CD4-positive, CD25-positive, alpha-beta regulatory T cell (primary cell): Measurements from ENCODE around the gene PTGES2. TPM values are rescaled to one million over a fixed set of nuclear protein-coding genes. Genes with fewer than 3 reads are reported as not detected.

ENCODE experiments used
- ATAC-seq, 2 donors: fragments of 150-1000 bp; cut with Tn5 transposase; one replicate each; pipeline ENCODE4 v1.10.0; 2021; ENCODE audit warnings: low read depth in 2 of 2, moderate number of reproducible peaks in 2 of 2, moderate library complexity in 1 of 2
- DNase-seq, 3 donors: peaks; one replicate each; pipeline versions ENCODE4 v3.0.0 to v3.0.0-alpha.2; 2012 to 2022; ENCODE audit warnings: mixed read lengths in 1 of 3
- H3K27ac ChIP-seq: one replicate; pipeline ENCODE4 v1.7.0; 2013; ENCODE audit warnings: mild to moderate bottlenecking, low read length; ENCODE audit not compliant: insufficient read depth, poor library complexity, severe bottlenecking
- H3K27me3 ChIP-seq: one replicate; pipeline ENCODE4 v1.7.0; 2013; ENCODE audit warnings: low read length; ENCODE audit not compliant: control insufficient read depth, insufficient read depth
- H3K36me3 ChIP-seq: one replicate; pipeline ENCODE4 v1.7.0; 2013; ENCODE audit warnings: mild to moderate bottlenecking, low read length, moderate library complexity; ENCODE audit not compliant: control insufficient read depth, insufficient read depth
- H3K4me1 ChIP-seq: 2 replicates; pipeline ENCODE4 v1.7.0; 2013; ENCODE audit warnings: mild to moderate bottlenecking, low read length; ENCODE audit not compliant: insufficient read depth, control insufficient read depth, poor library complexity, severe bottlenecking
- H3K4me3 ChIP-seq: one replicate; pipeline ENCODE4 v1.7.0; 2013; ENCODE audit warnings: low read depth, mild to moderate bottlenecking, low read length, moderate library complexity
- H3K9me3 ChIP-seq, 2 experiments: 1 replicate in 1 of 2; 2 replicates in 1 of 2; pipeline ENCODE4 v1.7.0; 2013; ENCODE audit warnings: low read length in 2 of 2, mild to moderate bottlenecking in 1 of 2, moderate library complexity in 1 of 2; ENCODE audit not compliant: control insufficient read depth in 2 of 2
- H3K27ac Mint-ChIP-seq, 3 donors: one replicate each; pipeline ENCODE4 v1.8.0; 2020 to 2022; ENCODE audit warnings: mild to moderate bottlenecking in 3 of 3, mixed read lengths in 3 of 3, moderate library complexity in 2 of 3
- H3K27me3 Mint-ChIP-seq: one replicate; pipeline ENCODE4 v1.8.0; 2022; ENCODE audit warnings: mild to moderate bottlenecking, mixed read lengths
- H3K36me3 Mint-ChIP-seq: one replicate; pipeline ENCODE4 v1.8.0; 2020; ENCODE audit warnings: mixed read lengths
- H3K4me1 Mint-ChIP-seq, 4 donors: one replicate each; pipeline ENCODE4 v1.8.0; 2020 to 2022; ENCODE audit warnings: mixed read lengths in 4 of 4, mild to moderate bottlenecking in 1 of 4
- H3K4me3 Mint-ChIP-seq, 4 donors: one replicate each; pipeline ENCODE4 v1.8.0; 2020 to 2022; ENCODE audit warnings: mild to moderate bottlenecking in 4 of 4, mixed read lengths in 4 of 4, moderate library complexity in 3 of 4
- H3K9me3 Mint-ChIP-seq, 7 donors: one replicate each; pipeline ENCODE4 v1.8.0; 2020 to 2022; ENCODE audit warnings: mixed read lengths in 7 of 7, mild to moderate bottlenecking in 3 of 7, moderate library complexity in 2 of 7
- polyA plus RNA-seq, 4 donors: library from polyadenylated mRNA; unstranded; fragments of 300-500 nt; fragmentation: Illumina TruSeq; gene quantifications; one replicate each; pipeline ENCODE4 v1.2.3, GENCODE V29; 2021
- total RNA-seq: library from RNA; stranded (reverse); gene quantifications from one replicate; pipeline ENCODE4 v1.2.3, GENCODE V29; 2022

PTGES2 gene
- total and polyA plus RNA-seq, 5 donors from 2014 or later: 33.8 to 48.6 (median 38.0) TPM

- Histone ChIP-seq H3K27me3 (no peaks in the 10 kb centered on the region), H3K9me3 (no peaks in the 10 kb centered on the region), H3K4me3 (peak overlapping the region; percentile 58), H3K36me3 (peaks cover 3% of the 10 kb centered on the region), H3K4me1 (peaks cover 65% of the 10 kb centered on the region), H3K27ac (peak overlapping the region; percentile 71)
- peaks cover 19 to 88% (median 45%) of the 10 kb centered on the region in 4 donors for H3K4me1 Mint-ChIP-seq
- no peaks in the 10 kb centered on the region for H3K9me3 Mint-ChIP-seq
- H3K4me3 Mint-ChIP-seq: peak overlapping the region; percentile 46 to 88 (median 74)
- DNase-seq (peak; percentile 67 to 90 (median 69)), ATAC-seq (peak; percentile 92 to 93)
- H3K36me3 Mint-ChIP-seq: peaks cover 5% of the 10 kb centered on the region
- H3K27me3 Mint-ChIP-seq: no peaks in the 10 kb centered on the region
- H3K27ac Mint-ChIP-seq: peak overlapping the region; percentile 90 to 94 (median 94)
Measured at GRCh38 chr9:128094166-128094949, 33.2 kb downstream of the PTGES2 start.

- H3K27ac Mint-ChIP-seq: peak overlapping the region; percentile 86 to 94 (median 90)
- Histone ChIP-seq H3K27ac (peak overlapping the region; percentile 71), H3K4me3 (peak overlapping the region; percentile 15), H3K9me3 (no peaks in the 10 kb centered on the region), H3K36me3 (peaks cover 3% of the 10 kb centered on the region), H3K27me3 (no peaks in the 10 kb centered on the region), H3K4me1 (peaks cover 62% of the 10 kb centered on the region)
- no peaks in the 10 kb centered on the region for H3K27me3 Mint-ChIP-seq
- no peak for DNase-seq
- ATAC-seq: no peak
- H3K36me3 Mint-ChIP-seq: peaks cover 5% of the 10 kb centered on the region
- peak overlapping the region in 3 of 4 donors; percentile 10 to 78 (median 31) for H3K4me3 Mint-ChIP-seq
- peaks cover 19 to 86% (median 46%) of the 10 kb centered on the region in 4 donors for H3K4me1 Mint-ChIP-seq
- no peaks in the 10 kb centered on the region for H3K9me3 Mint-ChIP-seq
Measured at GRCh38 chr9:128093011-128093410, 34.5 kb downstream of the PTGES2 start.

- H3K27ac ChIP-seq: peak overlapping the region; percentile 71
- Mint-ChIP-seq H3K27me3 (no peaks in the 10 kb centered on the region), H3K36me3 (peaks cover 9% of the 10 kb centered on the region), H3K4me3 (peak overlapping the region; percentile 10 to 78 (median 48)), H3K4me1 (peaks cover 24 to 87% (median 47%) of the 10 kb centered on the region in 4 donors), H3K27ac (peak overlapping the region; percentile 86 to 92 (median 90)), H3K9me3 (no peaks in the 10 kb centered on the region)
- ATAC-seq (no peak), DNase-seq (no peak)
- H3K27me3 ChIP-seq: no peaks in the 10 kb centered on the region
- peaks cover 3% of the 10 kb centered on the region for H3K36me3 ChIP-seq
- H3K9me3 ChIP-seq: no peaks in the 10 kb centered on the region
- H3K4me3 ChIP-seq: no peak overlapping the region
- peaks cover 58% of the 10 kb centered on the region for H3K4me1 ChIP-seq
Measured at GRCh38 chr9:128092199-128092977, 35.1 kb downstream of the PTGES2 start.

DNA sequence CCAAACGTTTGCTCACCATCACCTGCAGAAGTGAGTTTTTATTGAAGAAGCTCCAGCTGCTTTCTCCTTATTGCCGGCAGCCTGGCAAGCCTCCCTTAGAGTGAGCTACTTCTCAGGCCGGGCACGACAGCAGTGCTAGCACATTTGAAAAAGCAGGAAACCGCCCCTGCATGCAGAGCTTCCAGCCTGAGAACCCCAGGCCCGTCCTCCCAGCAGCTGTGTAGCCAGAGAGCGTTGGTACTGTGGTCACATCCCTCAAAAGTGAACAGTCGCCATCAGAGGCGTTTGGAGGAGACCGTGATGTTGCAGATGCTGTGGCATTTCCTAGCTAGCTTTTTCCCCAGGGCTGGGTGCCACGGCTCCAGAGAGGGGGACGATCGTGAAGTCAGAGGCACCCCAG, 36.0 kb downstream of the PTGES2 start:
- Mint-ChIP-seq H3K4me3 (peak overlapping the region in 3 of 4 donors; percentile 29 to 74 (median 49)), H3K9me3 (no peaks in the 10 kb centered on the region), H3K4me1 (peaks cover 24 to 82% (median 45%) of the 10 kb centered on the region in 4 donors), H3K36me3 (peaks cover 10% of the 10 kb centered on the region), H3K27ac (peak overlapping the region; percentile 79 to 90 (median 81)), H3K27me3 (no peaks in the 10 kb centered on the region)
- Histone ChIP-seq H3K27ac (no peak overlapping the region), H3K4me3 (no peak overlapping the region), H3K4me1 (peaks cover 56% of the 10 kb centered on the region), H3K9me3 (no peaks in the 10 kb centered on the region), H3K27me3 (no peaks in the 10 kb centered on the region), H3K36me3 (peaks cover 3% of the 10 kb centered on the region)
- no peak for DNase-seq
- ATAC-seq: no peak

DNA sequence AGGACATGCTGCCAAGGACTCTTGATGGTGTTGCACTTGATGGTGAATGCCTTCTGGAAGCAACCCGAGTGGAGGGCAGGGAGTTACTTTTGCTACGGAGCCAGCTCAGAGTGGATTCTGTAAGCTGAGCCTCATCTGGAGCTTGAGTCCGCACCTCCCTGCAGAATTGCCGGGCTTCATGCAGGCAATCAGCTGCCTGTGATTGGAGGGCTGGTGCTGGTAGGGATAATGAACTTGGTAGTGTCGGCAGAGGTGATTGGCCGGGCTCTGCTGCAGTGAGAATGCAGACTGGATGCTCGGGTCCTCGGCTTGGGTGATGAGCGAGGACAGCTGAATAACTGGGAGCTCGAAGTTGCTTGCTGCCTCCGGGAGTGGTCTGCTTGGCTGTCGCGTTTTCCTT, 36.4 kb downstream of the PTGES2 start:
- peaks cover 56% of the 10 kb centered on the region for H3K4me1 ChIP-seq
- H3K36me3 Mint-ChIP-seq: peaks cover 10% of the 10 kb centered on the region
- H3K27me3 ChIP-seq: no peaks in the 10 kb centered on the region
- H3K9me3 Mint-ChIP-seq: no peaks in the 10 kb centered on the region
- H3K27me3 Mint-ChIP-seq: no peaks in the 10 kb centered on the region
- no peak overlapping the region for H3K27ac ChIP-seq
- no peak overlapping the region for H3K4me3 ChIP-seq
- peaks cover 21 to 80% (median 42%) of the 10 kb centered on the region in 4 donors for H3K4me1 Mint-ChIP-seq
- peak overlapping the region in 2 of 3 donors; percentile 90 to 91 for H3K27ac Mint-ChIP-seq
- ATAC-seq (no peak), DNase-seq (no peak)
- H3K9me3 ChIP-seq: no peaks in the 10 kb centered on the region
- peaks cover 4% of the 10 kb centered on the region for H3K36me3 ChIP-seq
- H3K4me3 Mint-ChIP-seq: no peak overlapping the region

DNA sequence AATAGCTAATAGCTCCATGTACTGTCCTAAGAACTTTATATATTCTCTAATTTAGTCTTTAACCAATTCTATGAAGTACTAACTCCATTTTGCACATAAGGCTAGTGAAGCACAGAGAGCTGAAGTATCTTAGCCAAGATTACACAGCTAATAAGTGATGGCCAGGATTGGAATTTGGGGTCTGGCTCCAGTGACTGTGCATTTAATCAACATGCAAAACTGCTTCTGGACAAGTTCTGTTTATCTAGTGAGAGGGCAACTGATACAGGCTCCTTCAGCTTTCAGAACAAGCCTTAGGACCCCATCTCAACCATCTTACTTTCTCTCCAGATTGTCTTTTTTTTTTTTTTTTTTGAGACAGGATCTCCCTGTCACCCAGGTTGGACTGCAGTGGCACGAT, 38.2 kb downstream of the PTGES2 start:
- Histone ChIP-seq H3K27ac (no peak overlapping the region), H3K4me3 (no peak overlapping the region), H3K9me3 (no peaks in the 10 kb centered on the region), H3K36me3 (peaks cover 8% of the 10 kb centered on the region), H3K4me1 (peaks cover 50% of the 10 kb centered on the region), H3K27me3 (no peaks in the 10 kb centered on the region)
- H3K36me3 Mint-ChIP-seq: peaks cover 11% of the 10 kb centered on the region
- H3K27me3 Mint-ChIP-seq: no peaks in the 10 kb centered on the region
- peak overlapping the region in 2 of 3 donors; percentile 65 to 71 for H3K27ac Mint-ChIP-seq
- no peak for DNase-seq
- H3K4me3 Mint-ChIP-seq: no peak overlapping the region
- ATAC-seq: no peak
- no peaks in the 10 kb centered on the region for H3K9me3 Mint-ChIP-seq
- peaks cover 19 to 81% (median 42%) of the 10 kb centered on the region in 4 donors for H3K4me1 Mint-ChIP-seq

DNA sequence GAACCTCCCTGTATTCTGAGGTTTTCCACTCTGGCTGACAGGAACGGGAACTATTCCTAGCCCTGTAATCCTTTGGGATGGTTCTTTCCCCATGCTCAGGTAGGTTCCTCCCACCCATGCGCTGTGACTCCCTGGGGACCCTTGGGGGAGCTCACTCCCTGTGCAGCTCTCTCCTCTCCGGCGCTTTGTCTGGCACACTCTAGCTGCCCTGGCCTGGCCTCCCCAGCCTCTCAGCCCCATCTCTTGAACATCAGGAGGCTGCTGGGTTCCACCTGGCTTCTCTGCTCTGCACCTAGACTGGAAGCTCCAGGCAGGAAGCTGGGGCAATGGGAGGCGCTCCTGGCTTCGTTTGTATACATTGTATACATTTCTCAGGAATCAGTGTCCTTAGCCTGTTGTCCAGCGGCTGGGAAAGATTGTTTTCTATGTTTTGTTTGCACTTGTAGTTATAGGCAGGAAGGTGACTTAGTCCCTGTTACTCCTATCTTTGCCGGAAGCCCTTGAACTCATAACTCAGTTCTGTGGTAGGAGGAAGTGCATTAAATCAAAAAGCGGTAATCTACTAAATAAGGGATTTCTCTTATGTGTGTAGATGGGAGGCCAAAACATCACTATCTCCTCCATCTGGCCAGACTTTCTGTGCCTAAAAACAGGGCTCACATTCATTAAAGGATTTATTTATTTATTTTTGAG, 39.1 kb downstream of the PTGES2 start:
- Histone ChIP-seq H3K9me3 (no peaks in the 10 kb centered on the region), H3K36me3 (peaks cover 8% of the 10 kb centered on the region), H3K4me1 (peaks cover 41% of the 10 kb centered on the region), H3K27ac (no peak overlapping the region), H3K4me3 (peak overlapping the region; percentile 18), H3K27me3 (no peaks in the 10 kb centered on the region)
- ATAC-seq: peak; percentile 45 to 57
- peak in 1 of 3 donors; percentile 38 for DNase-seq
- H3K9me3 Mint-ChIP-seq: no peaks in the 10 kb centered on the region
- peak overlapping the region in 2 of 3 donors; percentile 49 to 83 for H3K27ac Mint-ChIP-seq
- peaks cover 14% of the 10 kb centered on the region for H3K36me3 Mint-ChIP-seq
- H3K4me1 Mint-ChIP-seq: peaks cover 20 to 78% (median 43%) of the 10 kb centered on the region in 4 donors
- H3K4me3 Mint-ChIP-seq: peak overlapping the region in 3 of 4 donors; percentile 24 to 61 (median 49)
- H3K27me3 Mint-ChIP-seq: no peaks in the 10 kb centered on the region
